Spleen (tissue), 11 donors: ENCODE measurements around the gene FBXO34. TPM values are rescaled to one million over a fixed set of nuclear protein-coding genes. Genes with fewer than 3 reads are reported as not detected.

Experiments used
- DNase-seq: peaks from one replicate; pipeline ENCODE4 v3.0.0-alpha.2; 2020
- H3K27ac ChIP-seq, 8 donors: fragments of 200-600 bp; sonication (generic) in 7 of 8; 1 replicate in 4 of 8; 2 replicates in 4 of 8; pipeline versions ENCODE4 v1.5.0 to v1.8.0; 2016 to 2021; ENCODE audit warnings: inconsistent platforms in 4 of 8, mild to moderate bottlenecking in 4 of 8, moderate library complexity in 1 of 8
- H3K27me3 ChIP-seq, 7 donors: fragments of 200-600 bp; sonication (generic) in 6 of 7; replicated peaks in 1 of 7; 1 replicate in 4 of 7; 2 replicates in 3 of 7; pipeline versions ENCODE4 v1.5.0 to v1.8.0; 2016 to 2021; ENCODE audit warnings: inconsistent platforms in 3 of 7, mild to moderate bottlenecking in 1 of 7
- H3K36me3 ChIP-seq, 6 donors: fragments of 200-600 bp; sonication (generic) in 5 of 6; 1 replicate in 4 of 6; 2 replicates in 2 of 6; pipeline versions ENCODE4 v1.5.0 to v1.8.0; 2016 to 2021; ENCODE audit warnings: inconsistent platforms in 2 of 6
- H3K4me1 ChIP-seq, 6 donors: fragments of 200-600 bp; sonication (generic) in 5 of 6; 1 replicate in 3 of 6; 2 replicates in 3 of 6; pipeline versions ENCODE4 v1.5.0 to v1.8.0; 2016 to 2021; ENCODE audit warnings: inconsistent platforms in 3 of 6
- H3K4me3 ChIP-seq, 8 donors: fragments of 200-600 bp; sonication (generic) in 7 of 8; 1 replicate in 4 of 8; 2 replicates in 4 of 8; pipeline versions ENCODE4 v1.5.0 to v1.8.0; 2016 to 2021; ENCODE audit warnings: inconsistent platforms in 4 of 8, mild to moderate bottlenecking in 4 of 8, moderate library complexity in 2 of 8
- H3K9me3 ChIP-seq, 8 donors: fragments of 200-600 bp; sonication (generic) in 7 of 8; 1 replicate in 4 of 8; 2 replicates in 4 of 8; pipeline versions ENCODE4 v1.5.0 to v1.8.0; 2016 to 2021; ENCODE audit warnings: inconsistent platforms in 4 of 8
- CTCF ChIP-seq, 11 experiments: fragments of 200-600 bp in 7 of 11; fragments of 450-650 bp in 4 of 11; sonication (generic) in 4 of 11; IDR thresholded peaks in 8 of 11; conservative IDR thresholded peaks in 3 of 11; 1 replicate in 7 of 11; 2 replicates in 4 of 11; pipeline versions ENCODE4 v1.4.0 to v1.8.0; 2016 to 2021; ENCODE audit warnings: antibody characterized with exemption in 11 of 11, inconsistent platforms in 4 of 11, mild to moderate bottlenecking in 1 of 11
- POLR2A ChIP-seq, 3 donors: fragments of 450-650 bp; IDR thresholded peaks; one replicate each; pipeline ENCODE4 v1.5.1; 2017; ENCODE audit warnings: antibody characterized with exemption in 3 of 3, mild to moderate bottlenecking in 1 of 3
- POLR2AphosphoS5 ChIP-seq, 3 donors: sonication (generic); formaldehyde crosslinking; IDR thresholded peaks; one replicate each; pipeline ENCODE4 v1.5.1; 2017; ENCODE audit warnings: antibody characterized with exemption in 3 of 3
- WGBS, 5 donors: extraction: QIAGEN DNeasy Blood & Tissue Kit in 3 of 5; methylation state at CpG; one replicate each; pipeline versions ENCODE4 v1.1.5 to v1.1.7; 2013 to 2018; 5-methylcytosine and 5-hydroxymethylcytosine counted together
- intact Hi-C: fragments of 100-400 bp; cut with DNase I; formaldehyde crosslinking; loops from one replicate; pipeline ENCODE4 v1.15.0; 2023; ENCODE audit warnings: low total_unique reads
- polyA plus RNA-seq, 3 donors: library from polyadenylated mRNA; stranded (reverse); fragments of 200-250 nt; gene quantifications; one replicate each; pipeline ENCODE4 v1.2.1, GENCODE V29; 2013
- small RNA-seq, 4 donors: library from RNA; depleted of rRNA; stranded (forward); fragments of <200 nt; gene quantifications; one replicate each; pipeline ENCODE3, GENCODE V24; 2016
- total RNA-seq, 7 donors: library from RNA; depleted of rRNA in 3 of 7; stranded (reverse); fragments of >200 nt in 3 of 7; fragmentation: NEBNext Ultra II Directional in 4 of 7; extraction: Animal tissue kit (Norgen Biotek cat#: 25700) in 4 of 7; gene quantifications; one replicate each; pipeline versions ENCODE4 v1.1.0 to v1.2.1, GENCODE V29; 2016 to 2021
- donor health status: healthy with polysubstance abuse.
- donor health status: DM: no; HTN: no; CAD: no; lungs with moderate emphysema.
- donor health status: DM: no; HTN: no; CAD: no.
- donor health status: Bipolar disorder and iron deficiency.
- donor health status: healthy.
- donor health status: DM: no; HTN: no; CAD: no.
- donor health status: DM: yes; HTN: yes; CAD: no.

Gene FBXO34
- total and polyA plus RNA-seq, 10 donors: 5.8 to 46.0 (median 26.7) TPM

GRCh38 chr14:55399852-55400251 lies 128.6 kb downstream of the FBXO34 start:
- TF ChIP-seq CTCF (IDR thresholded peaks at IDR 0.05 in 8 of 11, conservative IDR thresholded peaks at IDR 0.05 in 3 of 11): no peak
- intact Hi-C loops: no loop called here

GRCh38 chr14:55401751-55402150 lies 130.5 kb downstream of the FBXO34 start:
- intact Hi-C loops: no loop called here
- no peak overlapping the region for H3K27ac ChIP-seq

More at GRCh38 chr14:55399852-55400251, 128.6 kb downstream of the FBXO34 start:
- no peak overlapping the region for H3K4me3 ChIP-seq
- no peaks in the 10 kb centered on the region for H3K9me3 ChIP-seq
- no peak overlapping the region for H3K27ac ChIP-seq
- no peak for DNase-seq
- H3K36me3 ChIP-seq: peaks cover 0 to 26% (median 9%) of the 10 kb centered on the region in 6 donors
- WGBS, 5 donors: 78 to 89% (median 82%) methylated on average over 2 of the region's 2 CpGs
- H3K4me1 ChIP-seq: peaks cover 0 to 28% (median 0%) of the 10 kb centered on the region in 6 donors
- no peaks in the 10 kb centered on the region for H3K27me3 ChIP-seq

More at GRCh38 chr14:55401751-55402150, 130.5 kb downstream of the FBXO34 start:
- H3K9me3 ChIP-seq: no peaks in the 10 kb centered on the region
- H3K4me3 ChIP-seq: no peak overlapping the region
- peaks cover 0 to 7% (median 0%) of the 10 kb centered on the region in 6 donors for H3K36me3 ChIP-seq
- no peak for DNase-seq
- TF ChIP-seq POLR2A (IDR thresholded peaks at IDR 0.05) (no peak), CTCF (IDR thresholded peaks at IDR 0.05 in 8 of 11, conservative IDR thresholded peaks at IDR 0.05 in 3 of 11) (no peak), POLR2AphosphoS5 (IDR thresholded peaks at IDR 0.05) (no peak)
- H3K27me3 ChIP-seq: no peaks in the 10 kb centered on the region
- 81 to 91% (median 85%) methylated on average over 6 of the region's 6 CpGs for WGBS, 5 donors
- H3K4me1 ChIP-seq: peaks cover 0 to 47% (median 0%) of the 10 kb centered on the region in 6 donors

Small RNA genes within 50 kb of the gene (small RNA-seq; reads per million reads assigned to genes)
- gene AL356801.1: 0 reads per million in 4 donors

Other genes starting within 250 kb of the FBXO34 start
- 1 to 10 TPM; 2.8 to 6.3 (median 5.3) TPM for gene WDHD1, start 244.3 kb upstream of the FBXO34 start, total RNA-seq
- 1 to 10 TPM; 1.4 to 2.9 (median 2.3) TPM for gene WDHD1, start 244.3 kb upstream of the FBXO34 start, polyA plus RNA-seq
- gene SOCS4, start 244.2 kb upstream of the FBXO34 start, total RNA-seq: 10 to 100 TPM; 20.0 to 26.3 (median 23.8) TPM
- gene SOCS4, start 244.2 kb upstream of the FBXO34 start, polyA plus RNA-seq: 1 to 10 TPM; 6.4 to 9.3 (median 7.7) TPM
- 10 to 100 TPM; 49.8 to 72.5 (median 63.5) TPM for gene MAPK1IP1L, start 219.8 kb upstream of the FBXO34 start, total RNA-seq
- gene MAPK1IP1L, start 219.8 kb upstream of the FBXO34 start, polyA plus RNA-seq: 10 to 100 TPM; 20.8 to 28.9 (median 24.8) TPM
- 10 to 100 TPM; 37.4 to 71.1 (median 48.8) TPM for gene LGALS3, start 142.2 kb upstream of the FBXO34 start, total RNA-seq
- gene LGALS3, start 142.2 kb upstream of the FBXO34 start, polyA plus RNA-seq: 100 to 1,000 TPM in 1 of 3 donors, 10 to 100 TPM in 2; 61.1 to 201 (median 69.1) TPM
- gene DLGAP5, start 79.8 kb upstream of the FBXO34 start, total RNA-seq: 1 to 10 TPM; 1.6 to 8.1 (median 4.3) TPM
- gene DLGAP5, start 79.8 kb upstream of the FBXO34 start, polyA plus RNA-seq: 1 to 10 TPM in 2 of 3 donors, under 1 TPM in 1; 0.50 to 3.4 (median 1.6) TPM
- 10 to 100 TPM; 10.7 to 14.8 (median 13.2) TPM for gene ATG14, start 140.4 kb downstream of the FBXO34 start, total RNA-seq
- gene ATG14, start 140.4 kb downstream of the FBXO34 start, polyA plus RNA-seq: 1 to 10 TPM; 5.4 to 10.0 (median 7.2) TPM
- gene TBPL2, start 169.2 kb downstream of the FBXO34 start, total RNA-seq: not detected
- gene TBPL2, start 169.2 kb downstream of the FBXO34 start, polyA plus RNA-seq: not detected